NT2/D1 (cell line): Measurements from ENCODE around the gene EPHA4.

ENCODE experiments used
- DNase-seq: peaks from one replicate; pipeline ENCODE4 v3.0.0-alpha.2; 2011; ENCODE audit warnings: low read depth, low spot score
- H3K27me3 ChIP-seq: 2 replicates; pipeline ENCODE4 v1.6.0; 2011; ENCODE audit warnings: mild to moderate bottlenecking; ENCODE audit not compliant: insufficient read length, insufficient read depth
- H3K36me3 ChIP-seq: 2 replicates; pipeline ENCODE4 v1.6.1; 2011; ENCODE audit warnings: mild to moderate bottlenecking, low read length, mixed read lengths; ENCODE audit not compliant: insufficient read depth, insufficient read length
- H3K4me1 ChIP-seq: 2 replicates; pipeline ENCODE4 v1.5.1; 2011; ENCODE audit not compliant: insufficient read depth, insufficient read length
- H3K4me3 ChIP-seq: 2 replicates; pipeline ENCODE4 v1.5.1; 2011; ENCODE audit warnings: low read depth; ENCODE audit not compliant: insufficient read length
- H3K9ac ChIP-seq: 2 replicates; pipeline ENCODE4 v1.6.0; 2011; ENCODE audit warnings: low read depth; ENCODE audit not compliant: insufficient read length
- H3K9me3 ChIP-seq: 2 replicates; pipeline ENCODE4 v1.5.1; 2011; ENCODE audit warnings: mild to moderate bottlenecking, low read length; ENCODE audit not compliant: insufficient read depth
- SUZ12 ChIP-seq: IDR thresholded peaks from 2 replicates; pipeline ENCODE4 v1.6.1; 2011; ENCODE audit not compliant: insufficient read length, insufficient read depth; ENCODE audit errors: extremely low read depth
- YY1 ChIP-seq: IDR thresholded peaks from 2 replicates; pipeline ENCODE4 v1.6.1; 2011; ENCODE audit not compliant: insufficient read length, insufficient read depth
- ZNF274 ChIP-seq: IDR thresholded peaks from 2 replicates; pipeline ENCODE4 v1.6.1; 2011; ENCODE audit warnings: mild to moderate bottlenecking, low read depth, low read length

Gene EPHA4

GRCh38 chr2:221447310-221447709, 124.8 kb downstream of the EPHA4 start:
- Histone ChIP-seq H3K36me3 (peaks cover 4% of the 10 kb centered on the region), H3K4me3 (no peak overlapping the region), H3K27me3 (no peaks in the 10 kb centered on the region), H3K9me3 (peaks cover 10% of the 10 kb centered on the region), H3K4me1 (no peaks in the 10 kb centered on the region), H3K9ac (no peak overlapping the region)
- TF ChIP-seq SUZ12, result no peak
- no peak for TF ChIP-seq ZNF274
- TF ChIP-seq YY1, result no peak
- DNase-seq, result peak; percentile 23

- no peak overlapping the region for H3K9ac ChIP-seq
- no peak for DNase-seq
- H3K4me1 ChIP-seq, result no peaks in the 10 kb centered on the region
- TF ChIP-seq SUZ12, result no peak
- no peak for TF ChIP-seq ZNF274
- TF ChIP-seq YY1, result no peak
- peaks cover 8% of the 10 kb centered on the region for H3K36me3 ChIP-seq
- no peaks in the 10 kb centered on the region for H3K27me3 ChIP-seq
- peaks cover 10% of the 10 kb centered on the region for H3K9me3 ChIP-seq
- H3K4me3 ChIP-seq, result no peak overlapping the region
Observed at GRCh38 chr2:221446140-221446539, 126.0 kb downstream of the EPHA4 start.

DNA sequence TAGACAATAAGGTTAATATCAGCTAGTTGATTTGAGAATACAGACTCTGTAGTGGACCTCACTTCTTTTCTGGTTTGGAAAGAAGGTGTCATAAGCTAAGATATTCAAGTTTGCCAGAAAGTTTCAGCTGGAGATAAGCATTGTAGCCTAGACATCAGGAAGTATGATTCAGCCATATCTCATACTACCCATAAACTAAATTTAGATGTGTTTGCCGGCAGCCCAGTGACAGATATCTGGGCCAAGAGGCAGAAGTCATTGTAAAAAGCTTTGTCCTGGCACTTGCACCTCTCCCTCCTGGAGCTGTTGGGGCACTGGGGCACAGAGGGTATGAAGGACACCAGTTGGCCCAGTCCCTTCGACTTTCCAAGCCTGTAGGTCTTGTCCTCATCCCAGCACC, 128.0 kb downstream of the EPHA4 start:
- Histone ChIP-seq H3K4me1 (peaks cover 2% of the 10 kb centered on the region), H3K27me3 (no peaks in the 10 kb centered on the region), H3K9ac (no peak overlapping the region), H3K4me3 (no peak overlapping the region), H3K36me3 (peaks cover 8% of the 10 kb centered on the region), H3K9me3 (no peaks in the 10 kb centered on the region; the same call in 1 of the 2 replicates)
- TF ChIP-seq YY1 (no peak), ZNF274 (no peak), SUZ12 (no peak)
- DNase-seq, result no peak

DNA sequence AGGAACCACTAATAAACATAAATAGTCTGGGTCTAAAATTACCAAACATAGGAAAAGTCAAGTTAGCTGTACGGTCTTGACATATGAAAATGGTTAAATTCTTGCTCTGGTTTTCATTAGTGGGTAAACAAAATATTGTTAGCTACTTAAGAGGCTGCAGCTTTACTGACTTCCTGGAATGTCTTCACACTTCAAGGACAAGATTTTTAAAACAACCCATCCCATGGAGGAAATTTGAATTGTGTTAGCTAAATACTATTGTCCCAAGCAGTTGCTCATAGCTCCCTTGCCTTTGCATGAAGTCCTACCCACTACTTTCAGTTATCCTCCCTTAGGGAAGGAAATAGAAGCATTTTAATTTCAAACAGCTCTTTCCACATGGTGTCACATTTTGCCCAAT, 128.5 kb downstream of the EPHA4 start:
- Histone ChIP-seq H3K36me3 (peaks cover 8% of the 10 kb centered on the region), H3K9ac (no peak overlapping the region), H3K4me3 (no peak overlapping the region), H3K27me3 (no peaks in the 10 kb centered on the region), H3K4me1 (peaks cover 2% of the 10 kb centered on the region), H3K9me3 (no peaks in the 10 kb centered on the region)
- TF ChIP-seq ZNF274, result no peak
- TF ChIP-seq SUZ12, result no peak
- TF ChIP-seq YY1, result no peak
- no peak for DNase-seq

GRCh38 chr2:221442128-221442527, 130.0 kb downstream of the EPHA4 start:
- peaks cover 8% of the 10 kb centered on the region for H3K36me3 ChIP-seq

GRCh38 chr2:221439761-221440479, 132.2 kb downstream of the EPHA4 start:
- Histone ChIP-seq H3K27me3 (no peaks in the 10 kb centered on the region), H3K9ac (no peak overlapping the region), H3K4me1 (peaks cover 2% of the 10 kb centered on the region), H3K9me3 (no peaks in the 10 kb centered on the region), H3K36me3 (peaks cover 8% of the 10 kb centered on the region), H3K4me3 (no peak overlapping the region)
- no peak for DNase-seq
- TF ChIP-seq YY1, result no peak
- TF ChIP-seq ZNF274, result no peak
- TF ChIP-seq SUZ12, result no peak

More at GRCh38 chr2:221442128-221442527, 130.0 kb downstream of the EPHA4 start:
- peaks cover 2% of the 10 kb centered on the region for H3K4me1 ChIP-seq
- TF ChIP-seq YY1, result no peak
- no peak overlapping the region for H3K9ac ChIP-seq
- DNase-seq, result no peak
- H3K4me3 ChIP-seq, result no peak overlapping the region
- H3K27me3 ChIP-seq, result no peaks in the 10 kb centered on the region
- H3K9me3 ChIP-seq, result no peaks in the 10 kb centered on the region

GRCh38 chr2:221437056-221437455, 135.0 kb downstream of the EPHA4 start:
- DNase-seq, result no peak
- H3K9me3 ChIP-seq, result no peaks in the 10 kb centered on the region
- no peak overlapping the region for H3K4me3 ChIP-seq
- H3K36me3 ChIP-seq, result peaks cover 1% of the 10 kb centered on the region
- no peak overlapping the region for H3K9ac ChIP-seq
- H3K4me1 ChIP-seq, result peaks cover 2% of the 10 kb centered on the region
- no peaks in the 10 kb centered on the region for H3K27me3 ChIP-seq
- no peak for TF ChIP-seq YY1

DNA sequence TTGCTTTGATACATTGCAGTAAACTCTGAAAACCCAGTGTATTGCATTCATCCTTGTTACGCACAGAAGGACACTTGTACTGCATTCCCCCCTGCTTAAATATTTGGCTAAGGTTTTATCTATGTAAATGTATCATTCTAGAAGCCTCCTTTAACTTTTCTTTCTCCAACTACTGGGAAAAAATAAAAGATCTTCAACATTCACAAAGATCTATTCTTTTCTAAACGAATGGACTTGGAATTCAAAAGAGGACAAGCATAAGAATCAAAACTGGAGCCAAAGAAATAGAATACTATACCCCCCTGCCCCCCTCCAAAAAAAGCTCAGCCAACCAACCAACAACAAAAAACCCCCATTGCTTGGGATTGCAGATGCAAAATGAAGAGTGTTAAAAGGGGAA, 136.9 kb downstream of the EPHA4 start:
- Histone ChIP-seq H3K36me3 (no peaks in the 10 kb centered on the region), H3K4me1 (no peaks in the 10 kb centered on the region), H3K27me3 (no peaks in the 10 kb centered on the region), H3K4me3 (no peak overlapping the region), H3K9ac (no peak overlapping the region), H3K9me3 (no peaks in the 10 kb centered on the region)
- no peak for DNase-seq
- TF ChIP-seq ZNF274, result no peak
- no peak for TF ChIP-seq SUZ12
- no peak for TF ChIP-seq YY1
